Measurements from ENCODE around the gene ZNF189.

DNA sequence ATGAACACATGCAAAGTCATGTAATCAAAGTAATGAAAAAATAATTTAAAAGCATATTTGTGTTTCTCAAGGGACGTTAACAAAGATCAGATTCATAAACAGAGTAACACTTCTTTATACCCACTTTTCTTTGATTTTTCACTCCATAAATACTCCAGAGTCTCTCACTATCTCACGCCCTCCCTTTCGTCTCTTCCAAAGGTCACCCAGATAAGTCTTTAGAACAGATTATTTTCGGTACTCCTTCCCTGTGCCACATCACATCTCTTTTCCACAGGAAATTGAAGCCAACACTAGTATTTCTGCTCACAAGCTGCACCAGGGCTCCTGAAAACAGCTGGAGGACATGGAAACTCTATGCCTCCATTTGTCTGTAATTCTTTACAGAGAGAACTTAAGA lies 52.3 kb downstream of the ZNF189 start:
- no peak for TF ChIP-seq CTCF (IDR thresholded peaks at IDR 0.05; ENCODE audit: extremely low read depth in 1 of 2, insufficient read depth in 1 of 2, low read depth in 1 of 2, low read length in 2 of 2)
- TF ChIP-seq POLR2A (IDR thresholded peaks at IDR 0.05; ENCODE audit: low read depth, low read length): no peak
- TF ChIP-seq POLR2AphosphoS5 (IDR thresholded peaks at IDR 0.05; ENCODE audit: insufficient read depth, low read depth, low read length): no peak
- no peak for TF ChIP-seq GATA2 (IDR thresholded peaks at IDR 0.05; ENCODE audit: insufficient read depth, insufficient read length, low read depth, low read length)

Data from endothelial cell of umbilical vein (primary cell).